ENCODE measurements around the gene MTHFD1. TPM values are rescaled to one million over a fixed set of nuclear protein-coding genes. Genes with fewer than 3 reads are reported as not detected.

Gene MTHFD1
- total RNA-seq, 1 donor from 2014 or later: 172 TPM

DNA sequence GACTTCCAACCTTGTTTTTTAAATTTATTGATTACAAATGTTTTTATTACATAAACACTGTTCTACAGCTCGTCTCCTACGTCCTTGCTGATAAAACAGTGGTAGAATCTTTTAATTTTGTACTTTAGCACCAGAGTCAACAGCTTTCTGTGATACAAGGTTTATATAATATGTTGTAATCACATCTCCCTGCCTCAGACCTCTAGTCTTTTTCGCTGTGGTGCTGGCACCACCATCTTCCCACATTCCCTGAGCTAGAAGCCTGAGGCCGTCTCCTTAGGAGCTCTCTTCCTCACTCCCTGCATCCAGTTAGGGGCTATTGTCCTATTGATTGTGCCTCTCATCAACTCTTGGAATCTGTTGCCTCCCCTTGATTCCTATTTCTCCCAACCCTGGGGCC lies 17.1 kb downstream of the MTHFD1 start:
- intact Hi-C loops (cut with micrococcal nuclease): no loop called here

DNA sequence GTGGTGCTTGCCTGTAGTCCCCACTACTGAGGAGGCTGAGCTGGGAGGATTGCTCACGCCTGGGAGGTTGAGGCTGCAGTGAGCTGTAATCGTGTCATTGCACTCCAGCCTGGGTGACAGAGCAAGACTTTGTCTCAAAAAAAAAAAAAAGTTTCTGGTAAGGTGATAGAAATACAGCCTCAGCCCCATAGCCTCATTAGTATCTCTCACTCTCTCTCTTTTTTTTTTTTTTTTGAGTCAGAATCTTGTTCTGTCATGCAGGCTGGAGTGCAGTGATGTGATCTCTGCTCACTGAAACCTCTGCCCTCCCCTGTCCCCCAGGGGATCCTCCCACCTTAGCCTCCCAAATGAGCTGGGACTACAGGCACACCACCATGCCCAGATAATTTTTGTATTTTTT lies 19.2 kb downstream of the MTHFD1 start:
- intact Hi-C loops (cut with micrococcal nuclease): no loop called here

DNA sequence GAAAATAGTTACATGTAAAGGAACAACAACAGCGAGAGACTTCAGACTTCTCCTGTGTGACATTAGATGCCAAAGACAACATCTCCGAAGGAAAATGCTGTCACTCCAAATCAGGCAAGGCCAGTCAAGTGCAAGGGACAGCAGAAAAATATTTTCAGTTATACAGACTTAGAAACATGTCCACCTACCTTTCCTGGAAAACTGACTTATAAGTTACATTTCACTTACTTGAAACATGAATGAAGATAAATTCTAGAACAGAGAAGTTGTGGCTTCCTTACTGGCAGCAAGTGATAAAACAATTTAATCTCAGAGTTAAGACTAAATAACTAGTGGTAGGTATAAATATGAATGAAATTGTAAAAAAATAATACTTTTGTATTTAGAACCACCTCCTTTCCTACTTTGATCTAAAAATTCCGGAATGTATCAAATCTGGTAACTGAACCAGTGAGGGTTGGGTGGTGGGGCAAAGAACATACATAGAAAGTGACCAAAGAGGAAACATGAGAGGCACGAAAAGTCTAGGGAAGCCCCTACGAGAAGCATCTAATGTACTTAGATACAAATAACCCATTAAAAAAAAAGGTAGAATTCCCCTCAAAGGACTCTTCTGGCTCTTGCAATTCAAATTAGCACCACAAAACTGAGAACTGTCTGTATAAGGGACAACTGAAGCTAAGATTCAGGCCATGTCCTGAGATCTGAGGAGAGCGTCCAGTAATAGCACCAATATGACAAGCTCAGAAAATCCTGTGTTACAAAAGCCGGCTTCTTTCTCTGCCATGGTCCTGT lies 21.2 kb downstream of the MTHFD1 start:
- intact Hi-C loops (cut with micrococcal nuclease): no loop called here

DNA sequence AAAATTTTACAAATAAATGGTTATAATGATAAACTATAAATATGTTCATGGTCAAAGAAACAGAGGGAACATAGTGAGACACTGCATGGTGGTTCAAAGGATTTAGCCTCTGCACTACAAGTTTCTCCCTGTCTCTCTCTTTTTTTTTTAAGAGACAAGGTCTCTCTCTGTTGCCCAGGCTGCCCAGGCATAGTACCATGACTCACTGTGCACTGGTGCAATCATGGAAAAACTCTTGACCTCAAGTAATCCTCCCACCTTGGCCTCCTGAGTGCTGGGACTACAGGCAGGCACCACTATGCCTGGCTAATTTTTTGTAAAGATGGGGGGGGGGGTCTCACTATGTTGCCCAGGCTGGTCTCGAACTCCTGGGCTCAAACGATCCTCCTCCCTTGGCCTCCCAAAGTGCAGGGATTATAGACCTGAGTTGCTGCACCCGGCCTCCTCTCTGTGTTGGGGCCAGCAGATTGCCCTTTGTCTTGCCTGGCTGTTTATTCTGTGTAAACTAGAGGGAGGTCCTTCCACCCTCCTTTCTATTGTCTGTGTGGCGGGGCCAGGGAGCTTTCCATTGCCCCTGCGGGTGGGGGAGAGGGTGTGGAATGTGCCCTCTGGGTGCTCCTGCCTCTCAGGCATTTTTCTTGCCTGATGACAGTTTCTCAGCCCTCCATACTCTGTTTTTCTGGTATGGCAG lies 22.1 kb downstream of the MTHFD1 start:
- intact Hi-C loops (cut with micrococcal nuclease): no loop called here

DNA sequence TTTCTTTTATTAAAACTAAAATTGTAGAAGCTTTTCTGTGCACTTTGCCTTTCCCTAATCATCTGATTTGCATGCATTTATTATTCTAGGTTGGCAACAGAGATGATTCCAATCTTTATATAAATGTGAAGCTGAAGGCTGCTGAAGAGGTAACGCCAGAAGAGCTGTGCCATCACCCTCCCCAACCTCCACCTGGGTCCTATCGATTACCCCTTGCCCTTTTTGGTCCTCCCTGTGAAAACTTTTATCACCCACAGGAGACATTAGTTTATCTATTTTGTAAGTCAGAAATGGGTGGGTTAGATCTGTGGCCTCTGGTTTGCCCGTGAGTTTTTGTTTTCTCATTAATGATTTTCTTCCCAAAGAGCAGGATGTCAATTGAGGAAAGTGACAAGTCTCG lies 22.8 kb downstream of the MTHFD1 start:
- intact Hi-C loops (cut with micrococcal nuclease): no loop called here

DNA sequence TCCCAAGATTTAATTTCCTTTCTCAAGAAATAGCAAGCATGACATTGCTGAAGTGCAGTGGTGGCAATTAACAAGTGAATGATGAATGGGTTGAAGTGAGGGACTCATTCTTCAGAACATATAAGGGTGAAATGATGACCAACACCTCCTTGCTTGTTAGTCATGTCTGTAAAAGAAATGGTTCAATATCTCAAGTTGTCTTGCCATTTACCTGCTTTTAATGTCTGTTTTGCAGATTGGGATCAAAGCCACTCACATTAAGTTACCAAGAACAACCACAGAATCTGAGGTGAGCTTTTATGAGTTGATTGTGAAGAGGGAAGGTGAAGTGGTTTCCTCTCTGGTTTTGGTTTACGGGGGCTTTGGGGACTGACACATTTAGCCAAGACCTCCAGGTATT lies 24.1 kb downstream of the MTHFD1 start:
- intact Hi-C loops (cut with micrococcal nuclease): no loop called here

DNA sequence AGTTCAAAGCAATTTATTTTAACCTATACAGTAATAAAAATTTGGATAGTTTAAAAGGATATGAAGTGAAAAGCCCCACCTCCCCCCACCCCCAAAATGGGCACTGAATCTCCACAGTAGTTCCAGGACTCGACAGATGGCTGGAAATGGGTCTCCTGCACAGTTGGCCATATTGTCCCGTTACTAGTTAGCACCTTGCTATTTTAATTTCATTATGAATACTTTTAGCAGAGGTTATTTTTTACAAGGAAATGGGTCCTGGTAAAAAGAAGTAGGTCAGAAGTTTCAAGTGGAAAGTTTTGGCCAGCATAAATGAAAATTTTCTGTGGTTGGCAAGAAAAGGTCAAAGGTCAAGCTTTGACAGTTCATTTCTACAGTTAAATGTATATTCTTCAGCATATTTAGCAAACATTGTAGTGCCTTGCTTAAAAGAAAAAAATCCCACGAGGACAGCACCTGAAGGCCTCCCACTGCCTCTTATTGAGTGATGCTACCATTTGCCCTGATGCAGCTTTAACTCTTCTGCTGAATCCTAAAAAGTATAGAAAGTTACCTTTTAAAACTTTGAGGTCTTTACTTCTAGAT lies 28.3 kb downstream of the MTHFD1 start:
- intact Hi-C loops (cut with micrococcal nuclease): no loop called here

DNA sequence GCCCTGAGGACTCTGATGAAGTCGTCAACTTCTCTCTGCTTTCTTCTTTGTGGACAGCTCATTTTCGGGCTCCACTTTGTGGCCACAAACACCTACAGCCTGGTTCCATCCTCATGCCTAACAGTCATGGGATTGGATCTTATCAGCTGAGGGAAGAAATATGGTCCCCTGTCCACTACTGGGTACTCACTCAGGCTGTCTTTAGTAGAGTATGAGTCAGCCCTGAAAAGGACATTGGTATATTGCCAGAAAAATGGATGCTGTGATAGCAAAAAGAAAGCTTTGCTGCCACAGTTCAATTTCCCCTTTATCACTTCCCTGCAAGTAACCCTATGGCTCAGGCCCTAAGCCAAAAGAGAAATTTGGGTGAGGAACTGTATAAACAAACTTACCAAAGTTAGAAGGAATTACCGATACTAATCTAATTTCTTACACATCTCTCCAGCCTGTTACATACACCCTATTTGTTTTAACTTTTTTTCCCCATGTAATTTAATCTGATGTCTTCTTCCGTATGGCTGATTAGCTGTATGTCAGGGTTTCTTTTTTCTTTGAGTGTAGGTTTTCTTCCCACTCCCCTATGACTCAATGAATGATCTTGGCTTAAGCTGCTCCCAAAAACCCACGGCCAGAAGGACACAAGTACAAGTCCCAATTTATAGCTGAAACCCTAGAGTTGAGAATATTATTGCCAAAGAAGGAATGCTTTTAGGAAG lies 29.1 kb downstream of the MTHFD1 start:
- intact Hi-C loops (cut with micrococcal nuclease): no loop called here

DNA sequence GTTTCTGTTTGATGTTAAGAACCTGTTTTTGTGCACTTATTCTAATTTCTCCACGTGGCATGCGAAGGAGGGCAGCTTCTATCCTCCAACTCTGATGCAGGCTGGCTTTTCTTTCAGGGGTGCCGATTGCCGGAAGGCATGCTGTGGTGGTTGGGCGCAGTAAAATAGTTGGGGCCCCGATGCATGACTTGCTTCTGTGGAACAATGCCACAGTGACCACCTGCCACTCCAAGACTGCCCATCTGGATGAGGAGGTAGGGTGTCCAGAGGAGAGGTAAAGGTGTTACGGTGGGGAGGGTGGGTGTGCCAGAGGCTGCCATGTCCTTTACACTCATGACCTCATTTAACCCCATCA lies 29.6 kb downstream of the MTHFD1 start:
- intact Hi-C loops (cut with micrococcal nuclease): no loop called here

DNA sequence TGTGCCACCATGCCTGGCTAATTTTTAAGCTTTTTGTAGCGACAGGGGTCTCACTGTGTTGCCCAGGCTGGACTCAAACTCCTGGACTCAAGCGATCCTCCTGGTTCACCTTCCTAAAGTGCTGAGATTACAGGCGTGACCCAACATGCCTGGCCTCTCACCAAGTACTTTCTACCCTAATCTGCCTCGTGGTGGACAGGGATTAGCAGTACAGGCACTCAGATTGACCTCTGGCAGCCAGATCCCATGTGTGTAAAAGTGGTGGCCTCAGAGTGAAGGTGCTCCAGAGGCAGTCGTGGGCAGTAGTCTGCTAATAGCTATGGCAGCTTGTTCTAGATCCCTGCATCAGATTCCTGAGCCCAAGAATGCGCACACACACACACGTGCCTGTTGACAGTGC lies 30.9 kb downstream of the MTHFD1 start:
- intact Hi-C loops (cut with micrococcal nuclease): no loop called here

DNA sequence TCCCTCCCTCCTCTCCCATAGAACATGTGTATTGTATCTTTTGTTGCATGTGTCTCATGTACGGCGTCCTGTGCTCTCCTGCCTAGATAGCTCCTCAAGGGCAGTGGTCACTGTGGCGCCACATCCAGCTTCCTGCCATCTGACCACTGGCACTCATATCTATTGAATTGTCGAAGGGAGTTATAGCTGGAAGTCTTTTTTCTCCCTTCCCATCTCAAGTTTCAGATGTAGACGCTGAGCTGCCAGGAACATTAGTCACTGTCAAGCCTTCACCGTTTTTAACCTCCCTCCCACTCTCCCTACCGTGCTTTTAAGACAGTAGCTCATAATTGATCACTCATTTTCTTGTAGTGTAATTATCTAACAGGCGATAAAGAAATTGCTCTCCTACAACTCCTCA lies 33.0 kb downstream of the MTHFD1 start:
- intact Hi-C loops (cut with micrococcal nuclease): no loop called here

DNA sequence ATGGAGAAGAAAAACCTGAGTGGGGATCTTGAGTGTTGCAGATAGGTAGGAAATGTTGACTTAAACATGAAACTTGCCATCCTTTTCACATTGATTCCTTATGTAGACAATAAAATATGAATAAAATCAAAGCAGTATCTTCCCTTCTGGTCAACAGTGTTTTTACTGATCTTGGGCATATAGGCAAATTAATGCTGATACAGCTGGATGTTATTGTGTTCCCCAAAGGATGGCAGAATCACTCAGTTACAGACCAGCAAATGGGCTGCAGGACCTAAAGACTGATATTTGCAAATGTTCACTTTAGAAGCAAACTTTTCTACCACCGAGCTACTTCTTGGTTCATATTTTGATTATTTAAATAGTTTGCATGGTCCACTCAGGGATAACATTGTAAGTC lies 33.9 kb downstream of the MTHFD1 start:
- intact Hi-C loops (cut with micrococcal nuclease): no loop called here

DNA sequence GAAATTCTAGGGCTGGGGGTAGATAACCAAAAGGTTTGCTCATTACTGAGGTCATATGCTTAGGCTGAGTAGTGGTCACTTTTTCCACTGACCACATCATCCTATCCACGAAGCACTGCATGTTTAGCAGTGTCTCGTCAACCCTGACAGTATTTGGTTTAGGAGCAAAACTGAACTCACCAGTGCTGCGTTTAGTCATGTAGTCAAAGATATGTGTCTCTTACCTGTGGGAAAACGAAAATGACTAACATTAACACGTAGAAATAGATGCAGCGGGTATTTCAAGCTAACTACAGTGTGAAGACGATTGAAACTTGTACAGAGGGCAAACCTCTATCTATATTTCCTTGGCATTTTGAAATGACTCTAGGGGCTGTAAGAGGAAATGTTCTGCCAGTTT lies 34.6 kb downstream of the MTHFD1 start:
- intact Hi-C loops (cut with micrococcal nuclease): no loop called here

DNA sequence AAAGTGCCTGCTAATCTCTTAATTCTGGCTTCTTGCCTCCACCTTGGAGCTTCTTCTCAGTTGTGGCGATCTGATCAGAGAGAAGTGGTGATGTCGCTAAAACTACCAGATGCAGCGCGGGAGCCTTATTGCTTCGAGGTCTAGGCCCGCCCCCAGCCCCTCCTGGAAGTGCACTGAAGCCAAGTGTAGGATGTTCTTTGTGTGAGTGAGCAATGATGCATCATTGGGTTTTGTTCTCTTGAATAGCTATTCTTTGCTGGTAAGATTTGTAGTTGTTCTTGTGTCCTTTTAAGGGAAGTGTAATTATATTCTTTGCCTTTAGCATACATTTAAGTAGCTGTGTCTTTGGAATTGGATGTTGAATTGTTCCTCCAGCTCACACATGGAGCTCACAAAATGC lies 35.8 kb downstream of the MTHFD1 start:
- intact Hi-C loops (cut with micrococcal nuclease): no loop called here

DNA sequence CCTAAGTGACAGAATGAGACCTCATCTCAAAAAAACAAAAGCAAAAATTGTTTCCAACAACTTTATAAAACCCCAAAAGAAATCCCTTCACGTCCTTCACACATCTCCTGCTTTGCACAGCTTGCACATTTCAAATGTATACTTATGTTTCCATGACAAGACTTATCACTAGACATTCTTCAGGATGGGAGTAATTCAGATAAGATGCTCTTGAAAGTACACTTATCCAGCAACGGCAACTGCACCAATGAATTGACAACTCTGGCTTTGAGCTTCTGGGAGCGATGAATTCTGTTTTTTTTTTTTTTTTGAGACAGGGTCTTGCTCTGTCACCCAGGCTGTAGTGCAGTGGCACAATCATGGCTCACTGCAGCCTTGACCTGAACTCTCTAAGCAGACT lies 46.4 kb downstream of the MTHFD1 start:
- intact Hi-C loops (cut with micrococcal nuclease): loop anchor here (5.0 kb wide), 2 partner anchors 47 to 458 kb away; partner anchors contain the start of gene MTHFD1

DNA sequence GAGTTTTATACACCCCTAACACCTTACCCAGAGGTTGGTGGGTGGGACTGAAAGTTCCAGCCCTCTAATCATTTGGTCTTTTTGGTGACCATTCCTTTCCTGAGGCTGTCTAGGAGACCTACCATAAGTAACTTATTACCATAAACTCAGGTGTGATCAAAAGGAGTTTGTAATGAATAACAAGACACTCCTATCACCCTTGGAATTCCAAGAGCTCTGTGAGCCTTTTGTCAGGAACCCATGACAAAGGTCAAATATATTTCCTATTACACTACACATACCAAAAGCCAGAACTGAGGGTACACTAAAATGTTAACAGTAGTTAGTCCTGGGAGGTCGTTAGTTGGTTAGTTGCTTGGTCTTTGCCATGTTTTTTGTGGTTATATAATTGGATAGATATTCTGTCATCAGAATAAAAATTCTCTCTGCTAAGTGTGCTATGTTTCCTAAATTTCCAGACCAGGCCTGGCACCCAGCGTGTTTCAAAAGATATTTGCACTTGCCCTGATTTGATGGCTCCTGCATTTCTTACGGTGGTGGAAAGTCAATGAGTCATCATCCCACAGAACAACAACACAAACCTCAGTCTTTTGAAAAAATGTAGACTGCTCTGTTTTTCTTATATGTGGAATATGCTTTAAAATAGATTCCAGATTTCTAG lies 50.2 kb downstream of the MTHFD1 start:
- intact Hi-C loops (cut with micrococcal nuclease): no loop called here

DNA sequence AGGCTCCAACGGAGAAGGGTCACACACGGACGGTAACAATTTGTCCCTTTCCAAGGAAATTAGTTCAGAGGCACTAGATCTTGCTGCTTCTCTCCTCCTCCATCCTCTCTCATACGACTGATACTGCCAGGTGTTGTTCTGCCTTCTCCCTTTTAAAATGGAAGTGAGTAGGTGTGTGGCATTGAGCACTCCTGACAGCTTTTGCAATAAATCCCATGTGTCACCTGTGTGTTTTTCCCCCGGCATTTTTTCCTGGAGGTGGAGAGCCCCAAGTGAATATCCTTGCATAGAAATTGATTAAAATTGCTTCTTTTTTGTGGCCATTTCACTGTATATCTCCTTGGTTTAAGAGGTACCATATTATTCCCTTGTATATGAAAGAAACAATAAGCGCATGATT lies 51.0 kb downstream of the MTHFD1 start:
- intact Hi-C loops (cut with micrococcal nuclease): no loop called here

DNA sequence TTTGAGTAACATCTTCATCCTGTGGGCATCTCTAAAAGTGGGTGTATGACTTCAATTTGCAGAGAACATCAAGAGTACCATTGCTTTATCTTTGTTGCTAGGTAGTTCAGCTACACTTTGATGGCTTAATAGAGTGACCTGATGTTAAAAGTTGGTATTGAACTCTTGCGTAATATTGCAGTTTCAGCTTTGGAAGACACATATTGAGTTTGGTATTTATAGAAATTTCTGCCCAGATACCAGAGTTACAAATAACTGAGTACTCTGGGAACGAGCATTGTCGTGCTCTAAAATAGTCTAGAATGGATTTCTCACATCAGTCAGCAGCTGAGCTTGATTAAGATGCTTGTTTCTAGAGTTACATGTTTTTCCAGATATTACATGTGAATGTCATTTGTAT lies 52.3 kb downstream of the MTHFD1 start:
- intact Hi-C loops (cut with micrococcal nuclease): no loop called here

DNA sequence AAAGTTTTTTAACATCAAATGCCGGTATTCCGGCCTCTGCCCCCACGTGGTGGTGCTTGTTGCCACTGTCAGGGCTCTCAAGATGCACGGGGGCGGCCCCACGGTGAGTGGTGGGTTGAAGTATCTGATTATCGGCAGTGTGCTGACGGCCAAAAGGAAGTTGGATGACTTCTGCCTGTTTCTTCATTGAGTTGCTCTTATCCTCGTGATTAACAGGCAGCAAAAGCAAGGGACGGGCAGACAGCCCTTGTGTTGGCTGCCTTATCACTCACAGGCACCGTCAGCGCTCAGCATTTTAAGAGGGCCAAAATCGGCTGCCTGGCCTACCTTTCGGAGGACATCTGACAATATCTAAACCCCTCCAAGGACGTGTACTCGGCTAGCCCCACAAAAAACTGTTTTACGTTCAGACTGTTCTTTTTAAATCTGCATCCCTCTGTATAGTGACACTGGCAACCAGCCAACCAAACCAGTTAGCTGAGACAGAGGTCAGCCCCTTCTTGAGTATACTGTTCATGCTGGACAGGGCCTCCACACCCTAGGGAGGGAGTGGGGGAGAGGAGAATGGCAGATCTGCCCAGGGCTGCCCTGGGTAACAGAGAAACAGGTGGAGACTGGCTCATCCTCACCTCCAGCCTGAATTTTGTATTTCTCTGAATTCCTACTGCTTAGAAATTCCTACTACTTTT lies 54.3 kb downstream of the MTHFD1 start:
- intact Hi-C loops (cut with micrococcal nuclease): no loop called here

DNA sequence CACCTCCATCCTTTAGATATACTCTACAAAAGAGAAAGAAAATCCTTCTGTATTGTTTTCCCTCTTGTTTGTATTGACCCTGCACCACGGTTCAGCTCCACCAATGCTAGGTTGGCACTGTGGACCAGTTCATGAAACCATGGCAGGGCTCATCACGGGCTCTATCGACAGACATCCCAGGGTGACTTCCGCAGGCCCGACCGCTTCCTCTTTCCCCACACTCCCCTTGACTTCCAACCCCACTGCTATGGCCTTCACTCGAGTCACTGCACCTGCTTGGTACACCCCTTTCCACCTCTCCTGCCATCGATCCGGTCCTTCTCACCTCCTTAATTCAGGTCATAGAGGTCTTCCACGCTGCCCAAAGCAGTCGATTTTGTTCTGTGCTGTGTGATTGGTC lies 56.0 kb downstream of the MTHFD1 start:
- intact Hi-C loops (cut with micrococcal nuclease): loop anchor here (2.0 kb wide), 3 partner anchors 21 to 59 kb away; partner anchors contain the start of genes AKAP5 and ZBTB25

Data from T-helper 1 cell treated with Interleukin-12 subunit alpha and Interleukin-12 subunit beta and Interleukin-4 antibody, amounts not matched to agents 30 ng/mL and 1 ng/mL, for 36 hours (primary cell).